ENCODE measurements around the gene ZNRF2. TPM values are rescaled to one million over a fixed set of nuclear protein-coding genes. Genes with fewer than 3 reads are reported as not detected.

ZNRF2 gene
- total RNA-seq, 1 experiment from 2014 or later: 24.7 TPM

DNA sequence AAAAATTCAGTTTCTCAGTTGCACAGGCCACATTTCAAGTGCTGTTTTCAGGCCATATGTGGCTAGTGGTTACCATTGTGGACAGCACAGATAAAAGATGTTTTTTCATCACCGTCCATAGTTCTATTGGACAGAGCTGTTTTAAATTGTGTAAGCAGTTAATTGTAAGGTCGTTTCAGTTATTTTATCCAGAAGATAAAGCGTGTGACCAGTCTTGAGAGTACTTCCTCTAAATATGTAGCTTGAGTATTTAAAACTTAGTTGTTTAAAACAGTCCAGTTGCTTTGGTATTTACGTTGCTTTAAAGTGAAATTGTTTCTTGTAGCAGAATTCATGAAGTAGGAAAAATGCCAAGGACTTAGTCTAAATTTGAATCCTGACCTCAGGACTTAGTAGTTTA, 66.9 kb downstream of the ZNRF2 start:
- Histone ChIP-seq H3K27me3 (ENCODE audit: insufficient read depth, low read depth) (no peaks in the 10 kb centered on the region), H3K9me2 (ENCODE audit: insufficient read depth) (no peaks in the 10 kb centered on the region), H3K9me3 (ENCODE audit: insufficient read depth, low read depth) (no peaks in the 10 kb centered on the region), H3K4me2 (no peak overlapping the region), H2AFZ (no peak overlapping the region), H3K4me3 (no peak overlapping the region), H3F3A (ENCODE audit: insufficient read depth, low read depth) (peaks cover 26% of the 10 kb centered on the region), H3K27ac (no peak overlapping the region), H3K4me1 (replicated peaks; ENCODE audit: insufficient read depth) (peaks cover 37% of the 10 kb centered on the region), H3K79me2 (ENCODE audit: low read depth) (peaks cover 69% of the 10 kb centered on the region), H3K36me3 (ENCODE audit: low read depth) (no peaks in the 10 kb centered on the region), H4K20me1 (ENCODE audit: insufficient read depth) (no peaks in the 10 kb centered on the region)
- DNase-seq: no peak
- no TSS peak for BruUV-seq (replicated peaks)
- CTCF ChIA-PET: no interaction called here
- POLR2A ChIA-PET (ENCODE audit: unreplicated experiment): no interaction called here
- TF ChIP-seq, protein P1, sequence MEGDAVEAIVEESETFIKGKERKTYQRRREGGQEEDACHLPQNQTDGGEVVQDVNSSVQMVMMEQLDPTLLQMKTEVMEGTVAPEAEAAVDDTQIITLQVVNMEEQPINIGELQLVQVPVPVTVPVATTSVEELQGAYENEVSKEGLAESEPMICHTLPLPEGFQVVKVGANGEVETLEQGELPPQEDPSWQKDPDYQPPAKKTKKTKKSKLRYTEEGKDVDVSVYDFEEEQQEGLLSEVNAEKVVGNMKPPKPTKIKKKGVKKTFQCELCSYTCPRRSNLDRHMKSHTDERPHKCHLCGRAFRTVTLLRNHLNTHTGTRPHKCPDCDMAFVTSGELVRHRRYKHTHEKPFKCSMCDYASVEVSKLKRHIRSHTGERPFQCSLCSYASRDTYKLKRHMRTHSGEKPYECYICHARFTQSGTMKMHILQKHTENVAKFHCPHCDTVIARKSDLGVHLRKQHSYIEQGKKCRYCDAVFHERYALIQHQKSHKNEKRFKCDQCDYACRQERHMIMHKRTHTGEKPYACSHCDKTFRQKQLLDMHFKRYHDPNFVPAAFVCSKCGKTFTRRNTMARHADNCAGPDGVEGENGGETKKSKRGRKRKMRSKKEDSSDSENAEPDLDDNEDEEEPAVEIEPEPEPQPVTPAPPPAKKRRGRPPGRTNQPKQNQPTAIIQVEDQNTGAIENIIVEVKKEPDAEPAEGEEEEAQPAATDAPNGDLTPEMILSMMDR (conservative IDR thresholded peaks at IDR 0.05): no peak
- TF ChIP-seq EZH2 (IDR thresholded peaks at IDR 0.05; ENCODE audit: low read depth): no peak
- intact Hi-C loops (cut with micrococcal nuclease; ENCODE audit: unreplicated experiment): no loop called here

DNA sequence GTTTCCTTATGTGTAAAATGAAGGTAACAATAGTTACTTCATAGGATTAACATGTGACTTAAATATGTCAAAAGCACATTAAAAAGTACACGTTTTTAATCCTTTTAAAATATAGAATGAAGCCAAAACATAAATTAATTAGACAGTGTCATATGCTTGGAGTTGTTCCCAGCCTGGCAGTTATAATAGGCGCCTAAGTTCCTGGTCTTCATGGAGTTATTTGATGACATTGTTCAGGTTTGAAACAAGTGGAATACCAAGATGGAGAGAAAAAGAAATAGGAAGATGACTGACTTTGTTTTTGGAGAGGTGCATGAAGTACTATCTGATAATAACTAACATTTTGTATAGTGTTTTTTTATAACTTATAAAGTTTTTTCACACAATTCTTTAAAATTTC, 67.3 kb downstream of the ZNRF2 start:
- BruUV-seq (replicated peaks): no TSS peak
- H2AFZ ChIP-seq: no peak overlapping the region
- no peak overlapping the region for H3K4me3 ChIP-seq
- no peak for DNase-seq
- ChIA-PET CTCF (no interaction called here), POLR2A (ENCODE audit: unreplicated experiment) (no interaction called here)
- peaks cover 36% of the 10 kb centered on the region for H3K4me1 ChIP-seq (replicated peaks; ENCODE audit: insufficient read depth)
- no peaks in the 10 kb centered on the region for H4K20me1 ChIP-seq (ENCODE audit: insufficient read depth)
- TF ChIP-seq, protein P1 (conservative IDR thresholded peaks at IDR 0.05): no peak
- no peak for TF ChIP-seq EZH2 (IDR thresholded peaks at IDR 0.05; ENCODE audit: low read depth)
- no peak overlapping the region for H3K27ac ChIP-seq
- no peak overlapping the region for H3K4me2 ChIP-seq
- no peaks in the 10 kb centered on the region for H3K36me3 ChIP-seq (ENCODE audit: low read depth)
- H3F3A ChIP-seq (ENCODE audit: insufficient read depth, low read depth): peaks cover 26% of the 10 kb centered on the region
- no peaks in the 10 kb centered on the region for H3K9me2 ChIP-seq (ENCODE audit: insufficient read depth)
- H3K9me3 ChIP-seq (ENCODE audit: insufficient read depth, low read depth): no peaks in the 10 kb centered on the region
- intact Hi-C loops (cut with micrococcal nuclease; ENCODE audit: unreplicated experiment): no loop called here
- H3K79me2 ChIP-seq (ENCODE audit: low read depth): peaks cover 64% of the 10 kb centered on the region
- no peaks in the 10 kb centered on the region for H3K27me3 ChIP-seq (ENCODE audit: insufficient read depth, low read depth)

DNA sequence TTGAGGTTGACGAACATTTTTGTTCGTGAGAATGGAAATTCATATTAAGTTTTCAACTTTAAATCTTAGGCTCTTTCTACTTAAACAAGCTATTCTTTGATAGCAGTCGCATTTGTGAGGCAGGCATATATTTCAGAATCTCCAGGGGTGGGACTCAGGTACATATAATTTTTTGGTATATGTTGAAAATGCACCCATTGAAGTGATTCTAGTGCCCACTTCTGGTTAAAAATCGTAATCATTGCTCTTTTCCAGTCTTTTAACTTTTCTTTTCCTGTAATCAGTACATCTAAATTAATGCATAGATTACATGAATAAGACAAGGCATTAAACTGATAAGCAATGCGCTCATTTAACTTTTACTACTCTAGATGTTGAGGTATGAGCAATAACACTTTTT, 67.8 kb downstream of the ZNRF2 start:
- Histone ChIP-seq H3K27me3 (ENCODE audit: insufficient read depth, low read depth) (no peaks in the 10 kb centered on the region), H2AFZ (no peak overlapping the region), H3K4me1 (replicated peaks; ENCODE audit: insufficient read depth) (peaks cover 32% of the 10 kb centered on the region), H3K4me3 (no peak overlapping the region), H3K79me2 (ENCODE audit: low read depth) (peaks cover 60% of the 10 kb centered on the region), H3K4me2 (no peak overlapping the region), H3K27ac (no peak overlapping the region), H3K9me3 (ENCODE audit: insufficient read depth, low read depth) (no peaks in the 10 kb centered on the region), H3F3A (ENCODE audit: insufficient read depth, low read depth) (peaks cover 24% of the 10 kb centered on the region), H3K9me2 (ENCODE audit: insufficient read depth) (no peaks in the 10 kb centered on the region), H3K36me3 (ENCODE audit: low read depth) (0 out of 2 replicates have a peak, but pooled peaks cover 4% of the 10 kb centered on the region), H4K20me1 (ENCODE audit: insufficient read depth) (no peaks in the 10 kb centered on the region)
- intact Hi-C loops (cut with micrococcal nuclease; ENCODE audit: unreplicated experiment): no loop called here
- TF ChIP-seq, protein P1 (conservative IDR thresholded peaks at IDR 0.05): no peak
- no peak for TF ChIP-seq EZH2 (IDR thresholded peaks at IDR 0.05; ENCODE audit: low read depth)
- ChIA-PET POLR2A (ENCODE audit: unreplicated experiment) (no interaction called here), CTCF (interaction anchor here (1.0 kb wide), 1 partner anchor 108 kb away, joined by 3 read pairs; no protein-coding TSS in a partner anchor)
- no TSS peak for BruUV-seq (replicated peaks)
- DNase-seq: no peak

All from PC-9 (cell line).